LHCN-M2 (cell line): Measurements from ENCODE around the gene CTDSPL2. TPM values are rescaled to one million over a fixed set of nuclear protein-coding genes. Genes with fewer than 3 reads are reported as not detected.
"Not testable (repeated sequence)": the region's sequence is repeated elsewhere in the genome, so short reads cannot be mapped to it uniquely, and the experiment has no call there.

Experiments
- DNase-seq: peaks from one replicate; pipeline ENCODE4 v3.0.0-alpha.2; 2012; ENCODE audit warnings: low read depth
- total RNA-seq: library from RNA; depleted of rRNA; stranded (reverse); fragments of >200 nt; gene quantifications from 2 replicates; pipeline ENCODE4 v1.2.3, GENCODE V29; 2014

CTDSPL2 gene
- total RNA-seq, 1 experiment from 2014 or later: 62.4 TPM

DNA sequence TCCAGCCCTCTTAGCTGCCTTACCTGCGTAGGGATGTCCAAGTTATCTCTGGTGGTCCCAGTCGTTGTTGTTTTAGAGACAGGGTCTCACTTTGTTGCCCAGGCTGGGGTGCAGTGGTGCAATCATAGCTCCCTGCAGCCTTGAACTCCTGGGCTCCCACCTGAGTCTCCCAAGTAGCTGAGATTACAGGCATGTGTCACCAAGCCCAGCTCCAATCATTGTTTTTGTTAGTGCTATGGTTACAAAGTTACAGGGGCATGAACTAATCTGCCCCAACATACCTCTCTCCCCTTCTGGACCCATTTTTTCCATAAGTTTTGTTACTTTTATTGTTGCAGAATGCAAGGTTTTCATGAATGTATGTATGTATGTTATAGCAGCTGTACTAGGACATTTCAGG, 54.7 kb downstream of the CTDSPL2 start:
- no peak for DNase-seq

DNA sequence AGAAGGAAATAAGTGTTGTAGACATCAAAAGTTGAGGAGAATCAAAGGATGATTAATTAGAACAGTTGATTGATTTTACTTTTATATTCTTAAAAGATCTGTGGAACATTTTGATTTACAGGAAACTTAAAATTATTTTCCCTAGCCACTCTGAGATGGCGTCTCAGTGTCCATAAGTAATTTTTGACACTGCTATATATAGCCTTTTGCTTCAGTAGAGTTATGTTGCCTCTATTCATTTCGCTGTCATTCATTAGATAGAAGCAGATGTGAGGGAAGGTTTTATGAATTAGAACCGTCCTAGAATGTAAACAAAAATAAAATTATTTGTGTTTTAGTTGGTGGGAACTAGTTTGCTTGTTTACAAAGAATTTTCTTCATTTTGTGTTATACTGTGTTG, 58.5 kb downstream of the CTDSPL2 start:
- DNase-seq: no peak

DNA sequence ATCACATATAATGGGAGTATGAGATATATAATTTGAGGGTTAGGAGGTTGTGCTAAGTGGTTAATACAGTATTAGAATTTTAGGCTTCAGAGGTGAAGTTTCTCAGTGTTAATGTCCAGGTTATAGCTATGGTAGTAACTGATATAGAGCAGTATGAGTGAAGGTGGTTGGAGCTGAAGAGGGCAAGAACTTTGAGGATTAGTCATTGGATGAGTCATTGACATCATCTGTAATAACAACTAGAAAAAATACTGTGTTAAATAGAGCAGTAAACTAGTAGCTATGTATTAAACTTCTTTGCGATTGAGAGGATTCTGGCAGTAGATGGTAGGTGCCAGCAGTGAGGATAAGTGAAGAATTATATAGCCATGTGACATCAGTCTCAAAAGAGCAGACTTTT, 62.0 kb downstream of the CTDSPL2 start:
- DNase-seq: peak; percentile 87

DNA sequence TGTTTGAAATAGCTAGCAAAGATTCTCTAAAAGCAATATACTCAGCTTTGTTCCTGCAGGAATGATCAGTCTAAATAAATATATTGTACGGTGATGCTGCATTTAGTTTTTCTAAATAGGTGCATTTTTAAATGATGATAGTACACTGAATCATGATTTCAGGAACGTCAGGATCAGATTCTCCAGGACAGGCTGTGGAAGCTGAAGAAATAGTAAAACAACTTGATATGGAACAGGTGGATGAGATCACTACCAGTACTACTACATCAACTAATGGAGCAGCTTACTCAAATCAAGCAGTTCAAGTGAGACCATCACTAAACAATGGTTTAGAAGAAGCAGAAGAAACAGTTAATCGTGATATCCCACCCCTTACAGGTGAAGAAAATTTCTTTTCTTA, 63.2 kb downstream of the CTDSPL2 start:
- peak; percentile 43 for DNase-seq

DNA sequence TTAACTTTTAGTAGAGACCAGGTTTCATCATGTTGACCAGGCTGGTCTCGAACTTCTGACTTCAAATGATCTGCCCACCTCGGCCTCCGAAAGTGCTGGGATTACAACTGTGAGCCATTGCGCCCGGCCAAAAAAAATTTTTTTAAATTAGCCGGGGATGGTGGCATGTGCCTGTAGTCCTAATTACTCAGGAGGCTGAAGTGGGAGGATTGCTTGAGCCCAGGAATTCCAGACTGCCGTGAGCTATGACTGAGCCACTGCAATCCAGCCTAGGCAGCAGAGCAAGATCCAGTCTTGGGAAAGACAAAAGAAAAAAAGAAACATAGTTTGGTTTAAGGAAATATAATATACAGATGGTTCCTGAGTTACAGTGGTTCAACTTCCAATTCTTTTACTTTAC, 64.6 kb downstream of the CTDSPL2 start:
- no peak for DNase-seq

DNA sequence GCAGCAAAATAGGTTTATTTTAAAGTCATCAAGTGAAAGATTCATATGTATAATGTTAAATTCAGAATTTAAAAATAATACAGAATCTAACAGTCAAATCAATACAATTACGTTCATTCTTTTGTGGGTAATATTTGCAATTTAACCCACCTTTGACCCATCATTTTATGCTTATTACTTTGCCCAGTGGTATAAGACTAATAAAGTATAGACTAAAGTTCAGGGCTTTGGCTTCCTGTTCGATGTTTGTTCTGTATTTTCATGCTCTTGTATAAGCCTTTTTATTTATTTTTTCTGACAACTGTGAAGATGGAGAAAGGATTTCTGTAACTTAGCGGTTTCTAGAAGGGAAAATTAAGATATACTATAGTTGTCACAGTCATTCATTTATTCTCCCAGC, 65.2 kb downstream of the CTDSPL2 start:
- DNase-seq: no peak

DNA sequence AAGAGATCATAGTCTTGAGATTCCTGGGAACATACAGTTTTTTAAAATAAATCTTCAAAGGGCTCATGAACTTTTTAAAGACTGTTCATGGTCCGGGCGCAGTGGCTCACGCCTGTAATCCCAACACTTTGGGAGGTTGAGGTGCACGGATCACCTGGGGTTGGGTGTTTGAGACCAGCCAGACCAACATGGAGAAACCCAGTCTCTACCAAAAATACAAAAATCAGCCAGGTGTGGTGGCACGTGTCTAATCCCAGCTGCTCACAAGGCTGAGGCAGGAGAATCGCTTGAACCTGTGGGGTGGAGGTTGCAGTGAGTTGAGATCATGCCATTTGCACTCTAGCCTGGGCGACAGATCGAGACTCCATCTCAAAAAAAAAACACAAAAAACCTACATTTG, 68.1 kb downstream of the CTDSPL2 start:
- DNase-seq: no peak

DNA sequence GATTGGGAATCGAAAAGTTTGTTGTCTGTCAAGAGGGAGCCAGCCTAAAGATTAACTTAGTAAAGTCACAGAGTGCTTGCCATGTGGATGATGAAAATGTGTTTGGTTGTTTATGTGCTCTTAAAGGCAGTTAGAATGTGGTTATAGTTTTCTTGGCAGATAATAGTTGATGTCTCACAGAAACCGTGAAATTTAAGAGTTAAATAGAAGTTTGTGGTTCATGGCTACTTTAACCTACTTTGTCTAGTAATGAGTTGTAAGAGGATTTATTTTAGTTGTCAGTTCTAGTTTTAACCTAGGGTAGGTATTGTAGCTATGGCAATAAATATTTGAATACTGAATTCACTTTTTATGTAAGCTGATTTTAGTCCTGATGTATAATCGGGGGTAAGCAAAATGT, 73.1 kb downstream of the CTDSPL2 start:
- no peak for DNase-seq

DNA sequence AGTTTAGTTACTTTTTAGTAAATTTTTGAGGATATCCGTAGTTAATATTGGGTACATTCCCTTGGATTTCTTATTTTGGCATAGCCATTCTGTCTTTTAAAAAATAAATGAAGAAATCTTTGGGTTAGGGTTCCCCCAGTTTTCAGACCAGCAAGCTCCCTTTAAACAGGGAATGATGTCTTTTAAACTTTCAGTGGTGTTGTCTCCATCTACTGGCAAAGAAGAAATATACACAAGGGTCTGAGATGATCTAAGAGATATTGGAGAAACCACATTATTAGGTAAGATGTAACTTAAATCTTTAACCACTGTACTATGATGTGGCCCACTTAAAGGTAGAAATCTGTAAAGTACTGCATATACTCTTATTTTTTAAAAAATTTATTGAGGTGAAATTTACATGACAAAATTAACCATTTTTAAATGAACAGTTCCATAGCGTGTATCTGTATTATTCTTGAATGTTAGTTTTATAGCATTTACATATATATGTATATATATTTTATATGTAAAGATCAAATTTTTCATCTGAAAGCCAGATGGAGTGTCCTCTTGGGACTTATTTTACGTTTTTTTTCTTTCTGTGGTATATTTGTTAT, 74.4 kb downstream of the CTDSPL2 start:
- peak; percentile 65 for DNase-seq

DNA sequence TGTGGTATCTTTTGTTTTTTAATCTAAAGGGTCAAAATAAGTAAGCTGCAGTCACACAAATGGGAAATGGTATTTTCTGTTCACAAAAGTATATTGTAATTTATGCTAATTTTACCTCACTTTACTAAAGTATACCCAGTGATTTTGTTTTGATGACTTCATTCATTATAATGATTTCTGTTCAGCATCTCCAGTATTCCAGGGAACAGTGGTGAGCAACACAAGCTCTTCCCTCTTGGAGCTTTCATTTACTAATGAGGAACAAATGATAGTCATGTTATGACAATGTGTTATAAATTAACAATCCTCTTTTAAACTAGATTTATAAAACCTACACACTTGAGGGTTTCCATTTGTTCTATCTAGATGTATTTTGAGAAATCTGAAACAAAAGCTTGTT, 89.0 kb downstream of the CTDSPL2 start:
- no peak for DNase-seq

DNA sequence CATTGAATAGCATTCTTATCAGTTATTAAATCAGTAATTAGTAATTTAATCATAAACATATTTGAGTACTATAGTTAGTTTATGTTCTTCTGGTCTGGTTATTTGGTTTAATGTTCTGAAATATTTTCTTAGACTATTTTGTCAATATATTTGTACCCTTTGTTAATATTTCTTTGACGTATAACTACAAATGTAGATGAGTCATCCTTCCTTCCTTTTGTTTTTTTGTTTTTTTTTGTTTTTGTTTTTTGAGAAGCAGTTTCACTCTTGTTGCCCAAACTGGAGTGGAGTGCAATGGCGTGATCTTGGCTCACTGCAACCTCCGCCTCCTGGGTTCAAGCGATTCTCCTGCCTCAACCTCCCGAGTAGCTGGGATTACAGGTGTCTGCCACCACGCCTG, 92.1 kb downstream of the CTDSPL2 start:
- no peak for DNase-seq

DNA sequence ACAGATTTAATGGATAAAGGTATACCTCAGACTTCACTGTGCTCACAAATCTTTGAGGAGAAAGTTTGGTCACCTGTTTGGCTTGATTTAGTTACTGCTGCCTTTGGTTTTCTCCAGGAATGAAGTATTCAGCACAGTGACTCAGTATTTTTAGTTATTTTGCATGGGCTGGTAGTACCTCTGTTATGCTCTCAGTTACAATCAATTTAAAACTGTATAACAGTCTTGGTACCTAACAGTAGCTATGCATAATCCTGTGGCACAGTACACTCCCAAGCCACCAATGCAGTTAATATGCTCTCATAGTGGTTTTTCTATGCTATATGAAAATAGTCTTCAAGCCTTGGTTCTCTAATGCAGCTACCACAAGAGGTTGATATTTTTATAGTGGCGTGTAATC, 97.6 kb downstream of the CTDSPL2 start:
- DNase-seq: no peak

DNA sequence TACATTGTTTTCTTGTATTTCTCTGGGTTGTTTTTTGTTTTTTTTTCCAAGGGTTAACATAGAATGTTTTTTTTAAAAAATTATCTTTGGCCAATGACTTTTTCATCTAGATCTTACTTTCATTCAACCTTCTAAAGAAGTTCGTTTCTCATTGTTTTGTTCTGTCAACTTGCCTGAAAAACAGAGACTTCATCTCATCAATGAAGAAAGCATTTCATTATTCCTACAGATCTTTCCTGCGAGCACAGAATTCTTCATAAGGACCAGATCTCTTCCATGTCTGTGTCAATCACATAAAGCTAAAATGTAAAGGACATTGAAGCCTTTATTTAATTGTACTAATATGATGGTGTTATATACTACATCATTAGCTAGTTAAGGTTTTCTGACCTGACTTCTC, 99.8 kb downstream of the CTDSPL2 start:
- no peak for DNase-seq

DNA sequence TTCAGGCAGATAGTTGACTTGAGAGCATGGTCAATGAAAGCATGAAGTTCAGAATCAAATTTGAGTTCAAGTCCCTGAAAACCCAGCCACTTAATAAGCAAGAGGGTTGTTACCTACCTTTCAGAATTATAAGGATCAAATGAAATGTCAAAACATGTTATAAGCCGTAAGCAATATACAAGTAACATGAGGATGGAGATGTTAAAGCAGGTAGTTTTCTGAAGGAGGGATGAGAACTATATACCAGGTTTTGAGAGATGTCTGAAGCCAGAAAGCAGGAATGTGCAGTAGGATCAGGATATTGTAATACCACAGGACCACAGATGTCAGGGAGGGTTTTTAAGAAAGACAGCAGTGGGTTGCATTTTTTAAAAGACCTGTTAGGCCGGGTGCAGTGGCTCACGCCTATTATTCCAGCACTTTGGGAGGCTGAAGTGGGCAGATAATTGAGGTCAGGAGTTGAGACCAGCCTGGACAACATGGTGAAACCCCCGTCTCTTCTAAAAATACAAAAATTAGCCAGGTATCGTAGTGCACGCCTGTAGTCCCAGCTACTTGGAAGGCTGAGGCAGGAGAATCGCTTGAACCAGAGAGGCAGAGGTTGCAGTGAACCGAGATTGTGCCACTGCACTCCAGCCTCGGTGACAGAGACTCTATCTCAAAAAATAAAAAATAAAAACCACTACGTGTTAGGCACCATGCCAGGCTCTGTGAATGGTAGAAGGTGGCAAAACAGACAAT, 102.6 kb downstream of the CTDSPL2 start:
- no peak for DNase-seq

DNA sequence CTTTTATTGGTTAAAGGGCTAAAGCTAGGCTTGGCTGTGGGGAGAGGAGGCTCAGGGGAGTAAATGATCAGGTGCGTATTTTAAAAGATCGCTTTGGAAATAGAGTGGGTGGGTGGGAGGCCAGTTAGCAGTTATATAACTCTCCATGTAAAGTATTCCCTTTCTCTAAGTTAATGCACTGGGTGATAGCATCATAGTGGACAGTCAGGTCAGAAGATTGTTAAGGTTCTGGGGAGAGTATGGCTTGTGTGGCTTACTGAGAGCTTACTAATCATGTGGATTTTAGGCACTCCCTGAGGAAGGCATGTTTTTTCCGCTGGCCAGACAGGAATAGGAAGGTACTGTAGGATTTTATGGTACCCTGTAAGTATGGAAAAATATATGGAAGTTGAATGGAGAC, 103.2 kb downstream of the CTDSPL2 start:
- no peak for DNase-seq

DNA sequence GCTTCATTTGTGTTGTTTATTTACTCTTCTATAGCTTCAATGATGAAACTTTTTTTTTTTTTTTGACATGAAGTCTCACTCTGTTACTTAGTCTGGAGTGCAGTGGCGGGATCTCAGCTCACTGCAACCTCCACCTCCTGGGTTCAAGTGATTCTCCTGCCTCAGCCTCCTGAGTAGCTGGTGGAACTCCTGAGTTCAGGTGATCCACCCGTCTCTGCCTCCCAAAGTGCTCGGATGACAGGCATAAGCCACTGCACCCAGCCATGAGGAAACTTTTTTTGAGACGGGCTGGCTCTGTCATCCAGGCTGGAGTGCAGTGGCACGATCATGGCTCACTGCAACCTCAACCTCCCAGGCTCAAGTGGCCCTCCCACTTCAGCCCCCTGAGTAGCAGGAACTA, 104.8 kb downstream of the CTDSPL2 start:
- not testable (repeated sequence) for DNase-seq

DNA sequence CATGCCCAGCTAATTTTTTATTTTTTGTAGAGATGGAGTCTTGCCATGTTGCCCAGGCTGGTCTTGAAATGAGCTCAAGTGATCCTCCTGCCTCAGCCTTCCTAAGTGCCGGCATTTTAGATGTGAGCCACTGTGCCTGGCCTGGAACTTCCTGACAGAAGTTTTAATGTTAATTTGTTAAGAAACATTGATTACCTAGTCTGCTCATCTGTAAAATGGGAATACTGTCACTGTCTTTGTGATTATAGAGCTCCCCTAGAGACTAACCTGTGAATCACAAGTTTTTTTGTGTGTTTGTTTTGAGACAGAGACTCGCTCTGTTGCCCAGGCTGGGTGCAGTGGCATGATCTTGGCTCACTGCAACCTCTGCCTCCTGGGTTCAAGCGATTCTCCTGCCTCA, 105.3 kb downstream of the CTDSPL2 start:
- DNase-seq: no peak

DNA sequence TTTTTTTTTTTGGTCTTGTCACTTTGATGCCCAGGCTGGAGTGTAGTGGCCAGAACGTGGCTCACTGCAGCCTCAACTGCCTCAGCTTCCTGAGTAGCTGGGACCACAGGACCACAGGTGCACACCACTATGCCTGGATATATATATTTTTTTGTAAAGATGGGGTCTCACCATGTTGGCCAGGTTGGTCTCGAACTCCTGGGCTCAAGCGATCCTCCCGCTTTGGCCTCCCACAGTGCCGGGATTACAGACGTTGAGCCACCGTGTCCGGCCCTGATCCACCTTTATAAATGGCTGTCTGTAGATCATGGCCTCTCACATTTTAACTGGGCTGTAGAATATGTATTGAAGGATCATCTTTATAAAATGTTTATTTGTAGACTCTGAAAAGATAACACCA, 107.7 kb downstream of the CTDSPL2 start:
- DNase-seq: no peak

DNA sequence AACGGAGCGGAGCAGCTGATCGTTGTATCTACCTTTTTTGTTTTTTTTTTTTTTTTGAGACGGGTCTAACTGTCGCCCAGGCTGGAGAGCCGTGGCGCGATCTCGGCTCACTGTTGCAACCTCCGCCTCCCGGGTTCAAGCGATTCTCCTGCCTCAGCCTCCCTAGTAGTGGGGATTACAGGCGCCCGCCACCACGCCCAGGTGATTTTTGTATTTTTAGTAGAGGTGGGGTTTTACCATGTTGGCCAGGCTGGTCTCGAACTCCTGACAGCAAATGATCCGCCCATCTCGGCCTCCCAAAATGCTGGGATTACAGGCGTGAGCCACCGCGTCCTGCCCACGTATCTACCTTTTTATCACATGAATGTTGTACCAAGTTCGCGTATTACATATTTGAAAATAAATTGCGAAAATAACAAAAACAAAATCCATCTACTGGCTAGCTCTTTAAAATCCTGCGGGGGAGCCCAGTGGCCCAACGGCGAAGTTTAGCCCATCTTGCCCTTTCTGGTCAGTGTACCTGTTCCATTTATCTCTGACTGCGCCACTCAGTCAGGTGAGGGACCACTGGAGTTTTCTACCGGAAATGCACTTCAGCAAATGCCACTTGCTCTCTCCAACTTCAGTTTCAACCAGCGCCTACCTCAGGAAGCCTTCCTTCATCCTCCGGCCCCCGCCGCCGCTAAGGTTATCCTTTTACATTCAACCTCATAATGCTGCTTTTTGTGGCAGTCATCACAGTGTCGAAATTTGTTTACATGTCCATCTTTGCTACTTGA, 108.3 kb downstream of the CTDSPL2 start:
- DNase-seq: peak; percentile 11

DNA sequence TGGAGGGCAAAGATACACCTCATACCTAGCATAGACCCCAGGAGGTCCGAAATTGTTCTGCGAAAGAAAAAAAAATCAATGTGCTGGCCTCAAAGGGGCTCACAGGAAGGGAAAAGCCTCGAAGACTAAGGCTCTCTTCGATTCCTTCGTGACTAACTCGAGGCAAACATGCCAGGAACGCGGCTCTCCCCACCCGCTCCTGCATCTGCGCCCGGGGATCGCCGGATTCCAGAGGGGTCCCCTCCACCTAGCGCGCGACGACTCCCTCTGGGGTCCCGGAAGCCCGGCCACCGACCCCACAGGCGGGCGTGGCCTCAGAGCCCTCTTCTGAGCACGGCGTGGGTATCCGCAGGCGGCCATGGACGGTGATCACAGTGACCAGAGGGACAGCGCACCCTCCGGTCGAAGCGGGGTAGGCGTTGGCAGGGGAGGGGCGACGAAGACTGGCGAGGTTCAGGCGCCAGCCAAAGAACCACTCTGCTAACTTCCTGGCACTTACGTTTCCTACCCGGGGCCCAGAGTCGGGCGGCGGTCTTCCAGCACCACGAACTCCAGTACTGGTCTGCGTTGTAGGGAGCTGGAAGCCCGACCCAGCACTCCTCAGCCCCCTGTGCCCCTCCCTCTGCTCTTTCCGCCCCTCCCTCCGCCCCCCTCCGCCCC, 109.0 kb downstream of the CTDSPL2 start:
- no peak for DNase-seq

DNA sequence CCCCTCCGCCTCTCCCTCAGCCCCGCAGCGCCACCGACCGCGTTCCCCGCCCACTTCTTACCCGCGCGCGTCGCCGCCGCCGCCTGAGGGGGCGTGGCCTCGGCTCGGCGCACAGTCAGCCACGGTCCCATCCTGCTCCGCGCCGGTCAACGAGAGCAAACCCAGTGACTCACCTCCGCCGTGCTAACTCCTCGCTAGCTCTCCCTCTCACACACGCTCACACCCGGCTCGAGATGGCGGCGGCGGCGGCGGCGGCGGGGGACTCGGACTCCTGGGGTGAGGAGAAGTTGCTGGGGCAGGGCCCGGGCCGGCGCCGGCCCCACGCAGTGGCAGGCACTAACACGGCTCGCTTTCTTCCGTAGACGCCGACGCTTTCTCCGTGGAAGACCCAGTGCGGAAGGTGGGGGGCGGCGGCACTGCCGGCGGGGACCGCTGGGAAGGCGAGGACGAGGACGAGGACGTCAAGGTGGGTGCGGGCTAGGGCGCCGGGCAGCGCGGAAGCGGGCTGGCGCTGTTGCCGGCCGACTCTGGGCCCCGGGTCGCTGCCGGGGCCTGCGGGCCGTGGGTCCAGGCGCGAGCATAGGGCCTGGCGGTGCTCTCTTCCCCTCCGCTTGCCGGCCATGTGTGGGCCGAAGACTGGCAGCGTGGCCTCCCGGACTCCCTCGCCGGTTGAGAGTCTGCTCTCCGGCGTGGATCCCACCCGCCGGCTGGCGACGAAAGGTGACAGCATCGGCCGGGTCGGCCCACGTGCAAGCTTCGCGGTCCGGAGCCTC, 109.7 kb downstream of the CTDSPL2 start, which contains the start of gene EIF3J:
EIF3J (plus strand) TSS at position 186 of the 773 bp plus-strand sequence; CDS start at position 234, 48 bp downstream.
- peak; percentile 96 for DNase-seq
